ENCODE data around the gene SSR4. TPM values are rescaled to one million over a fixed set of nuclear protein-coding genes. Genes with fewer than 3 reads are reported as not detected.

The SSR4 gene
- total RNA-seq, 1 experiment from 2014 or later: 182 TPM

GRCh38 chrX:153830640-153831428 is 36.4 kb downstream of the SSR4 start:
- Histone ChIP-seq H3K9me3 (ENCODE audit: control insufficient read depth in 1 of 2, insufficient read depth in 1 of 2, low read depth in 1 of 2, low read length in 2 of 2) (no peaks in the 10 kb centered on the region), H3K9me2 (ENCODE audit: insufficient read depth) (no peaks in the 10 kb centered on the region), H4K20me1 (ENCODE audit: insufficient read depth) (no peaks in the 10 kb centered on the region), H3K36me3 (ENCODE audit: control insufficient read depth in 1 of 2, insufficient read depth in 2 of 2, low read length in 2 of 2) (no peaks in the 10 kb centered on the region), H3K27ac (ENCODE audit: low read depth, low read length) (no peak overlapping the region), H2AFZ (ENCODE audit: low read depth, low read length, poor library complexity, severe bottlenecking) (no peak overlapping the region), H3K9ac (ENCODE audit: low read length) (no peak overlapping the region), H3K4me2 (ENCODE audit: low read length) (no peak overlapping the region), H3K4me1 (ENCODE audit: control insufficient read depth in 1 of 2, insufficient read depth in 2 of 2, low read length in 2 of 2) (peaks cover 0 to 13% of the 10 kb centered on the region in 2 experiments; a peak in 2 of 4 replicates), H3K27me3 (ENCODE audit: insufficient read depth, low read length) (no peaks in the 10 kb centered on the region), H3K4me3 (replicated peaks in 1 of 2; ENCODE audit: low read depth in 1 of 2, low read length in 2 of 2) (no peak overlapping the region), H3K79me2 (ENCODE audit: insufficient read depth, low read length) (no peaks in the 10 kb centered on the region)
- DNase-seq (ENCODE audit: low read depth, low spot score) (no peak), ATAC-seq (no peak)
- BruUV-seq (replicated peaks): no TSS peak
- ChIA-PET POLR2A (no interaction called here), RAD21 (ENCODE audit: low non-redundant PET in 1 of 2, low total read pairs in 2 of 2, uncharacterized antibody in 2 of 2, unreplicated experiment in 2 of 2) (no interaction called here), CTCF (no interaction called here)
- TF ChIP-seq ZBTB33 (IDR thresholded peaks at IDR 0.05; ENCODE audit: extremely low read depth, insufficient replicate concordance, low read length) (no peak), EZH2 (IDR thresholded peaks at IDR 0.05) (no peak), SIN3A (IDR thresholded peaks at IDR 0.05; ENCODE audit: low read depth) (no peak), POLR2AphosphoS5 (IDR thresholded peaks at IDR 0.05; ENCODE audit: low read depth, low read length) (no peak), REST (IDR thresholded peaks at IDR 0.05; ENCODE audit: low read depth) (no peak), CTCF (IDR thresholded peaks at IDR 0.05 in 2 of 3, conservative IDR thresholded peaks at IDR 0.05 in 1 of 3; ENCODE audit: borderline replicate concordance in 1 of 3, insufficient read depth in 1 of 3, low read depth in 2 of 3, low read length in 2 of 3) (no peak), ZFX (IDR thresholded peaks at IDR 0.05) (no peak), RAD21 (IDR thresholded peaks at IDR 0.05; ENCODE audit: low read depth) (no peak)
- intact Hi-C loops (cut with micrococcal nuclease): no loop called here

Data from HCT116 (cell line).